MM.1S (cell line): Measurements from ENCODE around the gene GNAS.
A peak's percentile ranks its signal among the peaks of the same experiment; 100 is the strongest.

Experiments
- DNase-seq: peaks from one replicate; pipeline ENCODE4 v3.0.0-alpha.2; 2015
- H2AFZ ChIP-seq: fragments of 300-600 bp; sonication (generic); 2 replicates; pipeline ENCODE4 v1.6.0; 2016; ENCODE audit warnings: antibody characterized with exemption, low read length
- H3F3A ChIP-seq: fragments of 300-600 bp; sonication (generic); 2 replicates; pipeline ENCODE4 v1.6.1; 2016; ENCODE audit warnings: mild to moderate bottlenecking, antibody characterized with exemption, low read length, moderate library complexity, mixed read lengths; ENCODE audit not compliant: insufficient read depth
- H3K27ac ChIP-seq: fragments of 300-600 bp; sonication (generic); 2 replicates; pipeline ENCODE4 v1.5.1; 2016; ENCODE audit warnings: mild to moderate bottlenecking, low read length
- H3K27me3 ChIP-seq: fragments of 300-600 bp; sonication (generic); replicated peaks from 2 replicates; pipeline ENCODE4 v1.6.0; 2016; ENCODE audit warnings: low read length; ENCODE audit not compliant: insufficient read depth
- H3K36me3 ChIP-seq: fragments of 300-600 bp; sonication (generic); replicated peaks from 2 replicates; pipeline ENCODE4 v1.6.1; 2016; ENCODE audit warnings: mild to moderate bottlenecking, low read length, mixed read lengths; ENCODE audit not compliant: insufficient read depth
- H3K4me1 ChIP-seq: fragments of 300-600 bp; sonication (generic); 2 replicates; pipeline ENCODE4 v1.6.1; 2016; ENCODE audit warnings: low read length, mixed read lengths
- H3K4me2 ChIP-seq: fragments of 300-600 bp; sonication (generic); 2 replicates; pipeline ENCODE4 v1.6.0; 2016; ENCODE audit warnings: low read depth, low read length
- H3K4me3 ChIP-seq: fragments of 300-600 bp; sonication (generic); 2 replicates; pipeline ENCODE4 v1.5.1; 2016; ENCODE audit warnings: low read length, mixed read lengths
- H3K79me2 ChIP-seq: fragments of 300-600 bp; sonication (generic); 2 replicates; pipeline ENCODE4 v1.6.1; 2016; ENCODE audit warnings: mixed run types, low read length, mixed read lengths
- H3K9ac ChIP-seq: fragments of 300-600 bp; sonication (generic); 2 replicates; pipeline ENCODE4 v1.6.1; 2016; ENCODE audit warnings: low read length, mixed read lengths
- H3K9me2 ChIP-seq: fragments of 300-600 bp; sonication (generic); replicated peaks from 2 replicates; pipeline ENCODE4 v1.6.1; 2016; ENCODE audit warnings: mild to moderate bottlenecking, low read length, mixed read lengths; ENCODE audit not compliant: insufficient read depth
- H3K9me3 ChIP-seq: fragments of 300-600 bp; sonication (generic); replicated peaks from 2 replicates; pipeline ENCODE4 v1.6.1; 2016; ENCODE audit warnings: mild to moderate bottlenecking, low read length, mixed read lengths; ENCODE audit not compliant: insufficient read depth
- H4K20me1 ChIP-seq: fragments of 300-600 bp; sonication (generic); 2 replicates; pipeline ENCODE4 v1.6.1; 2016; ENCODE audit warnings: mild to moderate bottlenecking, low read length, moderate library complexity, mixed read lengths; ENCODE audit not compliant: insufficient read depth
- CTCF ChIP-seq: fragments of 300-600 bp; sonication (generic); IDR thresholded peaks from 2 replicates; pipeline ENCODE4 v1.5.1; 2016; ENCODE audit warnings: antibody characterized with exemption, low read length, mixed read lengths
- EZH2 ChIP-seq: fragments of 300-600 bp; sonication (generic); optimal IDR thresholded peaks from 2 replicates; pipeline ENCODE3; 2017; ENCODE audit warnings: low read depth, mild to moderate bottlenecking, antibody characterized with exemption, low read length, mixed read lengths
- EZH2phosphoT487 ChIP-seq: fragments of 300-600 bp; sonication (generic); IDR thresholded peaks from 2 replicates; pipeline ENCODE4 v1.6.1; 2018; ENCODE audit warnings: antibody characterized with exemption, low read length

The GNAS gene

GRCh38 chr20:58839474-58839874 lies 13.0 kb upstream of the GNAS start:
- no peaks in the 10 kb centered on the region for H3K36me3 ChIP-seq
- no peak overlapping the region for H3K4me3 ChIP-seq
- no peak overlapping the region for H2AFZ ChIP-seq
- H3K79me2 ChIP-seq: no peaks in the 10 kb centered on the region
- no peaks in the 10 kb centered on the region for H4K20me1 ChIP-seq
- H3K4me2 ChIP-seq: no peak overlapping the region
- DNase-seq: no peak
- H3K9me3 ChIP-seq: no peaks in the 10 kb centered on the region
- no peaks in the 10 kb centered on the region for H3F3A ChIP-seq
- H3K9ac ChIP-seq: no peak overlapping the region
- H3K27ac ChIP-seq: no peak overlapping the region
- H3K27me3 ChIP-seq: peaks cover 70% of the 10 kb centered on the region
- TF ChIP-seq EZH2phosphoT487: no peak
- TF ChIP-seq CTCF: peak; percentile 33
- no peak for TF ChIP-seq EZH2
- no peaks in the 10 kb centered on the region for H3K4me1 ChIP-seq
- no peaks in the 10 kb centered on the region for H3K9me2 ChIP-seq

GRCh38 chr20:58839991-58840747 lies 12.3 kb upstream of the GNAS start:
- no peak overlapping the region for H3K27ac ChIP-seq
- no peak overlapping the region for H3K9ac ChIP-seq
- H3K9me2 ChIP-seq: no peaks in the 10 kb centered on the region
- no peak for TF ChIP-seq CTCF
- no peak for TF ChIP-seq EZH2
- no peak for TF ChIP-seq EZH2phosphoT487
- H3F3A ChIP-seq: no peaks in the 10 kb centered on the region
- peaks cover 64% of the 10 kb centered on the region for H3K27me3 ChIP-seq
- H3K4me1 ChIP-seq: no peaks in the 10 kb centered on the region
- no peak overlapping the region for H2AFZ ChIP-seq
- no peak for DNase-seq
- no peak overlapping the region for H3K4me2 ChIP-seq
- no peaks in the 10 kb centered on the region for H3K36me3 ChIP-seq
- H3K9me3 ChIP-seq: no peaks in the 10 kb centered on the region
- H3K79me2 ChIP-seq: no peaks in the 10 kb centered on the region
- no peak overlapping the region for H3K4me3 ChIP-seq
- H4K20me1 ChIP-seq: no peaks in the 10 kb centered on the region

GRCh38 chr20:58840816-58841538 lies 11.5 kb upstream of the GNAS start:
- H3K9ac ChIP-seq: no peak overlapping the region
- no peaks in the 10 kb centered on the region for H3F3A ChIP-seq
- peaks cover 59% of the 10 kb centered on the region for H3K27me3 ChIP-seq
- no peaks in the 10 kb centered on the region for H3K9me3 ChIP-seq
- H3K36me3 ChIP-seq: no peaks in the 10 kb centered on the region
- H2AFZ ChIP-seq: no peak overlapping the region
- no peak overlapping the region for H3K4me3 ChIP-seq
- no peak overlapping the region for H3K4me2 ChIP-seq
- TF ChIP-seq EZH2 (no peak), CTCF (no peak), EZH2phosphoT487 (no peak)
- no peak for DNase-seq
- no peak overlapping the region for H3K27ac ChIP-seq
- no peaks in the 10 kb centered on the region for H3K9me2 ChIP-seq
- H3K4me1 ChIP-seq: no peaks in the 10 kb centered on the region
- no peaks in the 10 kb centered on the region for H4K20me1 ChIP-seq
- no peaks in the 10 kb centered on the region for H3K79me2 ChIP-seq
